HG03103 (cell line): Measurements from ENCODE around the gene FAM25G.
"Not testable (repeated sequence)": the region's sequence is repeated elsewhere in the genome, so short reads cannot be mapped to it uniquely, and the experiment has no call there.

Experiments used
- ATAC-seq: cut with Tn5 transposase; IDR thresholded peaks from one replicate; pipeline ENCODE4 v1.9.1; 2021; ENCODE audit warnings: low read depth; ENCODE audit not compliant: unreplicated experiment

Gene FAM25G

DNA sequence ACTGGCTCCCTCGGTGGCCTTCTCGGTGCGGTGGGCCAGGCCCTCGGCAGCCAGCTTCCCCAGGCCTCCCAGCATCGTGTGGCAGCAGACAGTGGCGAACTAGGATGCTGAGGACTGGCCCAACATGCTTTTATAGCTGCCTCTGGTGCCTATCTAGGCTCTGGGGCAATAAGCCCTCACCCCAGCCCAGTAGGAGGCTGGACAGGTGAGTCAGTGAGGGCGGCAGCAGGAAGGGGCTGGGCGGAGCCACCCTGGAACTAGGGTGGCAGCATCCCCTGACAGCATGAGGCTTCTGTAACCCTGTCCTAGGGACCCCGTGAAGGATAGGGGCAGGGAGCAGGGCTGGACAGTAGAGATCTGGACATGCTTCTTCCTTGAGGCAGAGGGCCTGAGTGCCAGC lies at the start of gene FAM25G:
TSS of gene FAM25G (minus strand) at position 101 of the 400 bp plus-strand sequence. CDS start at position 75, 26 bp downstream.
- not testable (repeated sequence) for ATAC-seq

DNA sequence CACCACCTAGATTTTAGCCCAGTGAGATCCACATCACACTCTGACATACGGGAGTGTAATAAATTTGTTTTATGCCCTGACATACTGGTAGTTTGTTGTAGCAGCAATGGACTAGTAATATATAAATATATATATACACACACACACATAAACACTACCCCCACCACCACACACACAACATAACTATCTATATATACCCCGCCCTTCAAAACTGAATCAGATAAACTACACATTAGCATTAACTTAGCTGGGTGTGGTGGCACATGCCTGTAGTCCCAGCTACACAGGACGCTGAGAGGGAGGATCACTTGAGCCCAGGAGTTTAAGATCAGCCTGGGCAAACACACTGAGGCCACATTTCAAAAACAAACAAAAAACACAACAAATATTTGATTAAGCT lies 44.9 kb upstream of the FAM25G start:
- not testable (repeated sequence) for ATAC-seq

DNA sequence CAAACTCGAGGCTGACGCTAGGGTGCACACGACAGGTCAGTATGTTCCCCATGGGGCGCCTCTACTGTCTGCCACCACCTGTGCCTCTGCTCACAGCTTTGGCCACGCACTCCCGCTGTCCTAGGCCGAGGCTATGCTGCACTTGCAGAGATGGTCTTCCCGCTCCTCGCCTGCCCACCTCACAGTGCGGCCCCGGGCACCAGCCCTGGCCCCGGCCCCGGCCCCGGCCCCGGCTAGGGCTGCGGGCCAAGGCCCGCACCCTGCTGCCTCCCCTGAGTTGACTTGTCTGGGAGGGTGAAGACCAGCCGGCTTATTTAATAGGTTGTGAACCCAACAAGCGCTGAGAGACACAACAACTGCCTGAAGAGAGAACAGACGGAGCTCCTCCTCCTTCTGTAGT lies 32.0 kb upstream of the FAM25G start, which contains the start of gene AGAP9:
TSS of gene AGAP9 (minus strand) at position 164 of the 400 bp plus-strand sequence. CDS start at position 52, 112 bp downstream.
- ATAC-seq = not testable (repeated sequence)

DNA sequence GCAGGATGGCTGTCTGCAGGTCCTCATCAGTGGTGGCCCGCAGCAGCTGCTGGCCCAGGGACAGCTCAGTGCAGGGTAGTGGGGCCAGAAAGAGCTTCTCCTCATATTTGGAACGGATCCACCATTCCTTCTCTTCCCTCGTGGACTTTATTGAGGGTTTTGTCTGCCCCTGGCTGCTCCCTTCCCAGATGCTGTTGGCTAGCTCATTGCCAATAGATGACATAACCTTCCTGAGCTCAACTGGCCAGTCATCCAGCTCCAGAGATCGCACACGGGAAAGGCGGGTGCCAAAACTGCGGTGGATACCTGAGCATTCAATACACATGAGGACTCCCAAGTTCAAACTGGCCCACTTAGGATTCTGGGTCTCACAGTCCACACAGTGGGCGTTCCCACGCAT lies 10.8 kb upstream of the FAM25G start:
- not testable (repeated sequence) for ATAC-seq

DNA sequence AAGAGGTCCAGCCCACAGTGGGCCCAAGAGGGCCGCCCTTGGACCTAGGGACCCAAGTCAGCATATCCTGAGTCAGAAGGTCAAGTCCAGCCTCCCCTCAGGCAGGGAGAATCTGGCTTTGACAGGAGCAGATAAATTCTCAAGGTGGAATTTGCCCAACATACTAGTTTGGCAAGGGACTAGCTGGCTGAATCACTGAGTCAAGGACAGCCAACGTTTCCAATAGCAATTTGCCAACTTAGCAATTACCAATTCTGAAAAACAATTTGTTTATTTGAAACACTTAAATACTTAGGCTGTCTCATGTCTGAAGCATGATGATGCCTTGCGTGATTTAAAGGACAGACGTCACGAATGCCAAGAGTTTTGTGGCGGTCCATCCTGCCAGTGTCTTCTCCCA lies 2.7 kb upstream of the FAM25G start:
- ATAC-seq = not testable (repeated sequence)

DNA sequence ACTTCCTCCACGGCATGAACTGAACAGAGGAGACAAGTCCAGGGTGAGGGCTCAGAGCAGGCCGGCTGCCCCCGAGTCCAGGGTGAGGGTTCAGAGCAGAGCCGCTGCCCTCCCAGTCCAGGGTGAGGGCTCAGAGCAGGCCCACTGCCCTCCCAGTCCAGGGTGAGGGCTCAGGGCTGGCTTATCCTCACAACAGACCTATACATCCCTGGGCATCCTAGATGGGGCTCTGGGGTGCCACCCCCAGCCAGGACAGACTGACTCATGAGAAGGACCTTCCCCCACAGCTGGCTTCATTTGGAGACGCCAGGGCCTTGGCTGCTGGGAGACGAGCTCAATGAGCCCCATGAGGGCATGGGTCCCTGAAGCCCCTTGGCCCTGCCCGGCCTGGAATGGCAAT lies 1.9 kb downstream of the FAM25G start:
- not testable (repeated sequence) for ATAC-seq

DNA sequence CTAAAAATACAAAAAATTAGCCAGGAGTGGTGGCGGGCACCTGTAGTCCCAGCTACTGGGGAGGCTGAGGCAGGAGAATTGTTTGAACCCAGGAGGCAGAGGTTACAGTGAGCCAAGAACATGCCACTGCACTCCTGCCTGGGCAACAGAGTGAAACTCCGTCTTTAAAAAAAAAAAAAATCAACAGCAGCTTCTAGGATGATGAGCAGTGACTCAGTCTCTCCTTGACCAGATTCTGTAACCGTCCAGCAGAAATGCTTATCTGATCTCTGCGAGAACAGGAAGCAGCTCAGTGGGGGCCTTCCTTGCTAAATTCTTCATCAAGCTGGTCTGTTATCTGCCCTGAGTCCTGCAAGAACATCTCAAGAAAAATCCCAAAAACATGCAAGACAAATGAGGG lies 5.6 kb downstream of the FAM25G start:
- not testable (repeated sequence) for ATAC-seq

DNA sequence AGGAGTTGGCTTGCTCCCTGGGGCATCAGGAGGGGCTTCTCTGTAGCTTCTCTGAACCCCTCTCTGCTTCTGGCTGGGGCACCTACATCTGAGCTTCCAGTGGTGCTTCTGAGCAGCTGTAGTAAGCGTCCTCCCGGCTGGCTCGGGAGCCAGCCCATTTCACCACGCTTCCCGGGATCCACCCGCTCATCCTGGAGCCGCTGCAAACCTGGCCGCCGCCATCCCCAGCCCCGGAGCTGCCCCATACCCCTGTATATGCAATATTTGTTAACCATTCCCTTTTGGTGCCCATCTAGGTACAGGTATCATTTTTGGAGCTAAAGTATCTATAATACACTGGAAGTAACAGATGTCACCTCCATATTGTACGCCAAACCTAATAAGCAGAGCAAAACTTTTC lies 6.7 kb downstream of the FAM25G start:
- not testable (repeated sequence) for ATAC-seq

DNA sequence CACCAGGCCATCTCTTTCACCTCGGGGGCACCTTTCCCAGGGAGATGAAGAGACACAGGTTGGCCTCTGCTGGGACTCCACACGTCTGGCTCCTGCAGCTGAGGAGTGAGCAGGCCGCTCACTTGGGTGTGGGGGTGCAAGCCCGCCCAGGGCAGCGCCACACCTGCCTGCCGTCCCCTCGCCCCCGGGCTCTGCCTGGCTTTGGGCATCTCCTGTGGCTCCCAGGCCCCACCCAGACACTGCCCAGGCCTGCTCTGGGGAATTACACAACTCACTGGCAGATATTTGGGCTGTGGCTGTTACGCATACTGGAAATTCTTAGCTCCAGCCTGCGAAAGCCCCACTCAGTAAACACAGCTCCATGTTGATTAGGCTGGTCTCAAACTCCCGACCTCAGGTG lies 7.6 kb downstream of the FAM25G start, which contains the start of gene ANXA8:
TSS of gene ANXA8 (minus strand) at position 193 of the 400 bp plus-strand sequence. CDS start at position 11, 182 bp downstream.
- not testable (repeated sequence) for ATAC-seq

DNA sequence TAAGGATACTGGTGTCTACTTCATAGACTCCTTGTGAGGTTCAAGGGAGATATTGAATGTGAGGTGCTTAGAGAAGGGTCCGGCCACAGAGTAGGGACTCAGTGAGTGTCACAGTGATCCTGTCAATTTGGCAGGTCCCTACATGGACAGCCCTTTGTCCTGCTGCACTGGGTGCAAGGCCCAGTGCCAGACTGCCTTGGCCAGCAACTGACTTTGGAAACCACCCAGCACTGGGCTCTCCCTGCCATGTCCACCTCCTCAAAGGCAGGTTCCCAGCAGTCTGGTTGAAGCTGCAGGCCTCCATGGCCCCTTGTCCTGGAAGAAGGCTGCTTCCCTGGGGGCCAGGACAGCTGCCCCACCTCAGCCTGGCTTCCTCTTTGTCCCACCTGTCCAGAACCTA lies 9.1 kb downstream of the FAM25G start:
- not testable (repeated sequence) for ATAC-seq

DNA sequence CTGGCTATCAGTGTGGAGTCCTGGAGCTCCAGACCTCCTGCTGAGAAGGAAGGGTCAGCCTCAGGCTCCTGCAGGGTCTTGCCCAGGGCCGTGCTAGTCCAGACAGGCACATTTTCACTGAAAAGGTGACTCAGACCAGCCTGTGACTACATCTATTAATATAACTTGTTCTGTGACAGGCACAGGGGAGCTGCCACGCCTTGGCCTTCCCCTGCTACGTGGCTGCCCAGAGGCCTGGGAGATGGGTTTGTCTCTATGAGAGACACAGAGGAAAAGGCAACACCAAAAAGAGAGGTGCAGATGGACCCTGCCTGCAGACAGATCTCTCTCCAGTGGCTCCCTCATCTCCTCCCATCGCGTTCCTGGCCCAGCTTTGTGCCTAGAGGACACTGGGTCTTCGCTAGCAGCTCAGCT lies 9.7 kb downstream of the FAM25G start:
- not testable (repeated sequence) for ATAC-seq

DNA sequence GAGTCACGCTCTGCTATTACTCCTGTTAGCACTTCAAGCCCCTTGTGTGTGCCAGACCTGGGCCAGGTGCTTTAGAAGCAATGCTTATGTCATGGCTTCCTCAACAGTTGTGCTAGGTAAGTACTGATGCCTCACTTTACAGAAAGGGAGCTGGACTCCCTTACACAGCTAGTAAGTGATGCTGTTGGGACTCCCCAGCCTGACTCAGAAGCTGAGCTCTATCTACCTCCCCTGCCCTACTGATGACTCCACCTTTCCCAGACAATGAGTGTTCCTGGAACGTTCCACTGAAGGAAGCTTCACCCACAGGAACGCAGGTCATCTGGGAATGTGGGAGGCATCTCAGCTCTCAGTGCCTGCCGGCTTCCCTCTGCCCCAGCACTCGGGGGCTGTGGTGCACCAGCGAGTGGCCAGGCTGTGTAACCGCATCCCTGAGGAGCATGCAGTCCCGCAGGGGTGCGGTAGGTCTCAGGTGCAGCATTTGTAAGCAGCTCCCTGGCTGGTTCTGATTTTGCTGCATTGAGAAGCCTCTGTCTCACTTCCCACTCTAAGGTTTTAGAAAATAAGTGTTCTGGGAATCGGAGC lies 10.2 kb downstream of the FAM25G start:
- ATAC-seq = not testable (repeated sequence)

DNA sequence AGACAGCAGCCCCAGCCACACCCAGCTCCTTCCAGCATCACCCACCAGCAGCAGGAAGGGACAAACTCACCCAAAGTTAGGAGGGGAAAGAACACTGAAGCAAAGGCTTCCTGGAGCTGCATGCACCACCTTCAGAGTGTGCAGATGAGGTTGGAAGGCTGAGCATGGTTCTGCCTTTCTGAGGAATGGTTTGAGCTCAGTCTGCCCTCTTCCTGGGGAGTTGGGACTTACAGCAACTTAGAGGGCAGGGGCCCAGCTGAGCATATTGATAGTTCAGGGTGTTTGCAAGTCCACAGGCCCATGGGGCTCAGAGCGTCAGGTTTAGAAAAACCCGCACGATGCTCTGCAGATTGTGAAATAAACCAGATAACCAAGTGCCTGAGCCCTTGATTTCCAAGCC lies 11.4 kb downstream of the FAM25G start:
- ATAC-seq = not testable (repeated sequence)

DNA sequence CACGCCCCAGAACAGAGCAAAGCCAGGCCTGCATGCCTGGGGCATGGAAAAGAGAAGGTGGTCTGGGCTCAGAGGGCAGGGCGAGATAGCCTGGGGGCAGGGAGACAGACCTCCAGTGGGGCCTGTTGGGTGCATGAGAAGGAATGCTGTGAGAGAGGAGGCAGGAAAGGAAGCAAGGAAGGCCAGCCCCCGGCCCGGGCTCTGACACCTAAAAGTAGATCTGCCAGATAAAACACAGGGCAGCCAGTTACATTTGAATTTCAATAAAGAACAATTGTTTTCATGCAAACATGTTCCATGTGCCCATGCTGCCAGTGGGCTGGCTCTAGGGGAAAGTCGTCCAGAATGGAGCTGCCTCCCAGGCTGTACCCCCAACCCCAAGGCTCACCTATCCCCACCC lies 13.4 kb downstream of the FAM25G start:
- ATAC-seq = not testable (repeated sequence)

DNA sequence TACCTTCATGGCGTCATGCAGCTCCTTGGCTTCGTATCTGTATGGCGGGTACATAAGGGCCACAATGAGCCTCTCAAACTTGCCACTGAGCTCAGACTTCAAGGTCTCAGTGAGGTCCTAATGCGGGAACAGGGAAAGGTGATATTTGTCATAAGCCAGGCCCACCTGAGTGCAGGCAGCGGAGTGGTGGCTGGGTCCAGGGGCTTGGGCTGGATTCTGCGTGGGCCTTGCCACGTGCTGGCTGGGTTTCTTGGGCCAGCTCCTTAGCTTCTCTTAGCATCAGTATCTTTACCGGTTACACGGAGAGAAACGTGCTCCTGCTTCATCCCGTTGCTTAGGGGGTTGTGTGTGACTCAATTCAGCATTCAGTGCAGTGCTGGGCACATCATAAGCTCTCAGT lies 14.4 kb downstream of the FAM25G start:
- not testable (repeated sequence) for ATAC-seq

DNA sequence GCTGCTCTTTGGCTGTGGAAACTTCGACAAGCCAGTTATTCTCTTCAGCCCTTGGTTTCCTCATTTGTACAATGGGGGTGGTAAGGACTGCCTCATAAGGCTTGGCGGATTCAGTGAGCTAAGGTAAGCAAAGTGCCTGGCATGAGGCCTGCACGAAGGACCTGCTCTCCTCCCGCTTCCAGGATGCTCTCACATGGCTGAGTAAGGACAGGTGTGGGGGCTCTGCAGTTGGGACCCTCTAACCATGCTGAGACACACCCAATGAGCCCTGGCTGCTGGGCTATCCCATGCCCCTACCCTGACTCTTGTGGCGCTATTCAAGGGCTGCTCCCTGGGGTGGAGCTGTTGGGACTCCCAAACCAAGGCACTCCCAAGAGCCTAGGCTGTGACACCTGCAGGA lies 16.4 kb downstream of the FAM25G start:
- not testable (repeated sequence) for ATAC-seq

DNA sequence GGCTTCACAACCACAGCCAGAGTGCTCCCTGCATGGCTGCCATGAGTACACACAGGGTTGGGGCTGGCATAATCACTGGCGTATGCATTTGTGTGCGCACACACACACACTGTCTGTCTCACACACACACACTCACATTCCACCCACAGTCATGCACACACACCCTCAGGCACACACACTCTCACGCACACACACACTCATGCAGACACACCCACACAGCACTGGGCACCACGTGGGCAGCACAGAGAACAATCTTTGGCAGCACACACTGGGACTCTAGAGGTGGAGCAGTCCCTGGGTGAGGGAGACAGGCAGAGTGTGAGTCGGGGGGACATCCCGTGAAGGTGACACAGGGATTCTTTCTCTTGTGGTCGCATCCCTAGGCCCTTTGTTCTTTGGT lies 18.0 kb downstream of the FAM25G start:
- ATAC-seq = not testable (repeated sequence)

DNA sequence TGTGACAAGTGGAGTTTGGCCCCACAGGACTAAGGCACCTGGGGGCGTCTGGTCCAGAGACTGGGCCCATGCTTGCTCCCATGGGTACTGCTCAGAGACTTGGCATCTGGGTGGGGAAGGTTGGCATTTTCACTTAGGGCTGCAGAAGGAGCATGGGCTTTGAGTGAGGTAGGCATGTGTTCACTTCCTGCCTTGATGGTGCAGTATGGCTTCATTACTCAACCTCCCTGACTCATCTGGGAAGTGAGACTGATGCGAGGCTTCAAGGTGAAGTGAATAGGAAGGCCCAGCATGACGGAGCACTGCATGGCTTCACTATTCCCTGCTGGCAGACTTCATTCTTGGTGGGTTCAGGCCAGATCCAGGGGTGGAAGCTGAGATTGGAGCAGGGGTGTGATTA lies 18.9 kb downstream of the FAM25G start:
- ATAC-seq = peak; percentile 81

DNA sequence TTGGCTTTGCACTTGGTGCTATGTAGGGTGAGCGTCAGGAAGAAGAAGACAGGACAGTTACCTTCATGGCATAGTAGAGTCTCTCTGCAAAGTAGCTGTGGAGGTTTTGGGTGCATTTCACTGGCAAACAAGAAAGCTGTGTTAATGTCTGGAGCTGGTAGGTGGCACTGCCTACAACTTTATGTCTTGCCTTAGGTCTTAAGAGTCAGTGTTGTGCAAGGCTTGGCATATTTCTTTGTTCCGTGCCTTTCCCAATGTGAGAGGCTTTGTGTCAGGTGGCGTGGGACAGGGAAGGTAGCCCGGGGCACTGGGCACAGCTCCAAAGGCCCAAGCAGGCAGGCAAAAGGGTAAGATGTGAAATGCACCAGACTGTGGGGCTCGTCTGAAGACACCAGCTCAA lies 19.4 kb downstream of the FAM25G start:
- not testable (repeated sequence) for ATAC-seq

DNA sequence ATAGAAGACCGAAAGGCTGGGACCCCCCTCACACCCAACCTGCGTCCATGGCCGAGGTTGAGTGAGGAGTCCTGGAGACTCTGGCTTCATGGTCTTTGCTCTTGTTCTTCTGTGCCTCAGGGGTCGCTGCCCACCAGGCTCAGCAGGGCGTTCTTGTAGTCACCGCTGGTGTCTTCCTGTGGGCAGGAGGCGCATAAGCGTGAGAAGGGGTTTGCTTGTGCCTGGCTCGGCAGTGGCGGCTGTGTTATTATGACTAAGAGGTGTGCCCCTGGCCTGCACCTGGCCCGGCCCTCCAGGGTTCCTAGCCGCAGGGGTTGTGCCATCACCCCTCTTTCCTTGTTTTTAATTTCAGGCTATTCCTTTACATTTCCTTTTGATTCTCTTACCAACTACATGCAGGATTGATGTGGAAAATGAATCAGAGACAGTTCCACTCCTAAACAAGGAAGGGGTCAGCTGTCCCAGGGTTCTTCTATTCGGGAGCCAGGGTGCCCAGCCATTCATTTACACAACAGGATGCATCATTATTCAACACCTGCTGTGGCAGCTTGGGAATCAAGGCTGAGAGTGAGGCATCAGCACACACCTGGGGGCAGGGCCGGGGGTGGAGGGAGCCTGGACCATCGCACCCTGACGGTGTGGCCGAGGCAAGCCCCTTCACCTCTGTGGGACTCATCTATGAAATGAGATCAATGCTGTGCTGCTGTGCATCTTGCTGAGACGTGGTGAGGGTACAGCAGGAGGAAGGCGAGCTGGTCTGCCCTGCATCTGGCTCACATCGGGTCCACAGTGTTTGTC lies 22.6 kb downstream of the FAM25G start:
- ATAC-seq = not testable (repeated sequence)

DNA sequence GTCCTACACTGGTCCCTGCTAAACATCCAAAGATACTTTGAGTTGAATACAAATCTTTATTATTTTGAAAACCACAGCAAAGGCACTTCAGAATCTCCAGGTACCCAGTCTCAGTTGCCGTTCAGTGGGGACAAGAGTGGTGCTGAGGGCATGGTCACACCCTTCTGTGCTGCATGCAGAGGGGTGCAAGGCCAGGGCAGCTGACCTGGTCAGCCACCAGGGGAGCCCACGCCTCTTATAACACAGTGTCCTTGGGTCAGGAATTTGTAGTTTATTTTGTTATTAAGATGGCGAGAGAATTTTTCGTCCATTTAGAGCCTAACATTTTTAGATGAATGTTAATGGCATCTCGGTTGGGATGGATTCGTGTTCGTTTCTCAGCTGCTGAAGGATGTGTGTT lies 23.5 kb downstream of the FAM25G start:
- ATAC-seq = not testable (repeated sequence)

DNA sequence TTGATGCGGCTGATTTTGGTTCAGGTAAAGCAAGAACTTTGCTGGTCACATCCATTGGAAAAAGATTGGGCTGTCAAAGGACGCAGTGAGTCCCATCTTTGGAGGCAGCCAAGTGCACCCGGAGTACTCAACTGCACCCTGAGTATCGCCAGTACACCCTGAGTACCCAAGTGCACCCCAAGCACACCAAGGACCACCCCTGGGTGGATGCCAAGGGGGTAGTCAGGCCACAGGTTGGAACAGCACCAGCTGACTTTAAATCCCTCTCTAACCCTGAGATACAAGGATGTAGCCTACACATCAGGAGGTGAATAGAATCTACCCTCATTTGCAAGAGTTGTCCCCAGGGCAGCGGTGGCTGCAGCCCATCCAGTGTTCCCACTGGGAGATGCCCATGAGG lies 24.0 kb downstream of the FAM25G start:
- not testable (repeated sequence) for ATAC-seq
